Nephron progenitor cell (in vitro differentiated cells): ENCODE data around the gene MFNG.
A peak's percentile ranks its signal among the peaks of the same experiment; 100 is the strongest.

Experiments used
- DNase-seq: peaks from one replicate; pipeline ENCODE4 v3.0.0; 2021
- H3K27ac Mint-ChIP-seq: 2 replicates; pipeline ENCODE4 v1.8.0; 2021; ENCODE audit warnings: mild to moderate bottlenecking, moderate library complexity, mixed read lengths
- H3K27me3 Mint-ChIP-seq: 2 replicates; pipeline ENCODE4 v1.8.0; 2021; ENCODE audit warnings: mild to moderate bottlenecking, low read depth, mixed read lengths; ENCODE audit not compliant: poor library complexity
- H3K36me3 Mint-ChIP-seq: 2 replicates; pipeline ENCODE4 v1.8.0; 2021; ENCODE audit warnings: low read depth, mixed read lengths
- H3K4me1 Mint-ChIP-seq: 2 replicates; pipeline ENCODE4 v1.8.0; 2021; ENCODE audit warnings: mixed read lengths
- H3K4me3 Mint-ChIP-seq: 2 replicates; pipeline ENCODE4 v1.8.0; 2021; ENCODE audit warnings: mild to moderate bottlenecking, moderate library complexity, mixed read lengths
- H3K9me3 Mint-ChIP-seq: 2 replicates; pipeline ENCODE4 v1.8.0; 2021; ENCODE audit warnings: mild to moderate bottlenecking, moderate library complexity, mixed read lengths
- CTCF ChIP-seq: fragments of 200-600 bp; sonication (generic); IDR thresholded peaks from 2 replicates; pipeline ENCODE4 v1.5.0; 2021; ENCODE audit warnings: antibody characterized with exemption

MFNG gene

GRCh38 chr22:37482244-37482643, 3.9 kb downstream of the MFNG start:
- H3K9me3 Mint-ChIP-seq: no peaks in the 10 kb centered on the region
- H3K4me3 Mint-ChIP-seq: no peak overlapping the region
- H3K4me1 Mint-ChIP-seq: peaks cover 43% of the 10 kb centered on the region
- no peak for DNase-seq
- H3K36me3 Mint-ChIP-seq: no peaks in the 10 kb centered on the region
- H3K27me3 Mint-ChIP-seq: peaks cover 17% of the 10 kb centered on the region
- no peak for TF ChIP-seq CTCF
- H3K27ac Mint-ChIP-seq: peak overlapping the region; percentile 46

DNA sequence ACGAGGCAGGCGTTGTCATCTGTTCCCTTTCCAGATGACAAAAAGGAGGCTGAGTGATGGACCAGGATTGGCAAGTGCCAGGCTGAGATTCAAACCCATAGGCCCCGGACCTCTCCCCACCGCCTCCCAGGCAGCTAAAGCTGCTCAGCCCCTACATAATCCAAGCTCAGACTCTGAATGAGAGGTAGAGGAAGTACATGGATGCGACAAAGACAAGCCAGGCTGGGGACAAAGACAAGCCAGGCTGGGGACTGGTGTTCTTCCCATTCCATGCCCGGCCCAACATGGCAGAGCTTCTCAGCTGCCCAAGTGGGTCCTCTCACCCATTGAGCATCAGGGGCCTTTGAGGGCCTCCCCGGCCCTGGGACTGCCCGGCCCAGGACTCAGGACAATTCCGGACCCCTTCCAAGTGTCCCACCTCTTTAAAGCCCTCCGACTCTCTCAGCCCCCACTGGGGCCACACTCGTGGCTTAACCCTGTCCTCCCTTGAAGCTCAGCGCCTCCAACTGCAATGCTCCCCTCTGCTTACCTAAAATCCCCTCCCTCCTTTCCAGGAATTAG, 4.8 kb downstream of the MFNG start:
- Mint-ChIP-seq H3K27me3 (peaks cover 18% of the 10 kb centered on the region), H3K4me1 (peaks cover 35% of the 10 kb centered on the region), H3K36me3 (no peaks in the 10 kb centered on the region), H3K9me3 (no peaks in the 10 kb centered on the region), H3K4me3 (no peak overlapping the region), H3K27ac (no peak overlapping the region)
- DNase-seq: no peak
- no peak for TF ChIP-seq CTCF

GRCh38 chr22:37480387-37481346, 5.5 kb downstream of the MFNG start:
- H3K36me3 Mint-ChIP-seq: no peaks in the 10 kb centered on the region
- no peak for TF ChIP-seq CTCF
- no peak for DNase-seq
- no peaks in the 10 kb centered on the region for H3K9me3 Mint-ChIP-seq
- peaks cover 34% of the 10 kb centered on the region for H3K4me1 Mint-ChIP-seq
- H3K27me3 Mint-ChIP-seq: peaks cover 24% of the 10 kb centered on the region
- H3K27ac Mint-ChIP-seq: no peak overlapping the region
- no peak overlapping the region for H3K4me3 Mint-ChIP-seq

DNA sequence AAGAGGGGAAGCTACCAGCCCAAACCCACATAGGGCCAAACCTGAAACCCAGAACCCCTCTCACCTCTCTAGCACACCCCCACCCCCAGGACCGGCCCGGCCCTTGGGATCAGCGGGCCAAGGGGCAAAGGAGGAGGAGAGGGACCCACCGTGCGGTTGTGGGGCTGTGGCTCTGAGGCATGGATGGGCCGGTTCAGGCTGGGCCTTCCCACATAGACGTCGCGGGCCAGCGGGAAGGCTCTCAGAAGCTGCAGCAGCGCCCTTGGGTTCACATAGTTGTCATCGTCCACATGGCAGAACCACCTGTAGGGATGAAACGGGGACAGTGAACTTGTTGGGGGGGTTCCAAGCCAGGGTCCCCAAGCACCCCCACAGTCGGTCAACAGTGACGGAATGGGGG, 7.0 kb downstream of the MFNG start:
- peaks cover 25% of the 10 kb centered on the region for H3K27me3 Mint-ChIP-seq
- H3K36me3 Mint-ChIP-seq: no peaks in the 10 kb centered on the region
- H3K9me3 Mint-ChIP-seq: no peaks in the 10 kb centered on the region
- no peak overlapping the region for H3K4me3 Mint-ChIP-seq
- TF ChIP-seq CTCF: no peak
- peaks cover 25% of the 10 kb centered on the region for H3K4me1 Mint-ChIP-seq
- DNase-seq: no peak
- H3K27ac Mint-ChIP-seq: no peak overlapping the region

DNA sequence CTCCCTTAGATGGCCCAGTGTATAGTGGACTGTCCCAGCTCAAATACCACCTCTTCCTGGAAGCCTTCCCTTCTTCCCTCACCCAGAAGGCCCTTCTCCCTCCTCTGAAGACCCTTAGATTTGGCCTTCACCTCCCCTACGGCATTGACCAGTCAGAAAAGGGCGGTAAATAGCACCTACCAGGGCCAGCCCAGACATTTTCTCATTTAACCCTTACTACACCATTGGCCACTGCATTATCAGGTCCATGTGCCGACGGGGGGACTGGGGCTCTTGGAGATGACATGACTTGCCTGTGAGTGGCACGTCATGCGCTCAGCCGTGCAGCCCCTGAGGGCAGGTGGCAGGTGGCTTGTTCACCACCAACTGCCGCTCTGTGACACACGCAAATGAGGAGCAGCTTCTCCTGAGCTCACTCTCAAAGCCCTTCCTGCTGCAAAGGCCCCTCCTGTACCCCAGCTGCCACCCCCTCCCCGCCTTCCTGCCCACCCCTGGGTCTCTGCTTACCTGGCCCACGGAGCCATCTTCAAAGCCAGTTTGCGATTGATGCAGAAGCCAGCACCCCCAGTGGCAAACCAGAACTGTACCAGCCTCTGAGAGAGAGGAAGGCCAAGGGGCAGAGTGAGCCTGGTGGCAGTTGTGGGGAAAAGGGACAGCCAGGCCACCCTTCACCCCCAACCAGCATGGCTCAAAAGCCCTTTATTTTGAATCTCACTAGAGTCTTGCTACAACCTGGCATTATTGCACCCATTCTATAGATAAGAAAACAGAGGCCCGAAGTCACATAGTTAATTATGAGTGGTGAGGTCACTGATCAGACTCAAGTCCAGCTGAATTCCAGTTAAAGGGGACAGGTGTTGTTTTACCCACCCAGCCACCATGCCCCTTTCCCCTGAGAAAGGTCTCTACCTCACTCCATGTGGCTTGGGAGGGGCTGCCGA, 9.5 kb downstream of the MFNG start:
- Mint-ChIP-seq H3K4me3 (no peak overlapping the region), H3K4me1 (peaks cover 5% of the 10 kb centered on the region), H3K27ac (no peak overlapping the region), H3K9me3 (no peaks in the 10 kb centered on the region), H3K27me3 (peaks cover 25% of the 10 kb centered on the region), H3K36me3 (no peaks in the 10 kb centered on the region)
- no peak for TF ChIP-seq CTCF
- no peak for DNase-seq
